OCI-LY1 (cell line): ENCODE results near the gene PHACTR4.

Source experiments
- EZH2 ChIP-seq: fragments of 200-600 bp; sonication (generic), shearing (Covaris generic); IDR thresholded peaks from 2 replicates; pipeline ENCODE4 v1.8.0; 2017; ENCODE audit warnings: borderline replicate concordance, mixed run types, mild to moderate bottlenecking, antibody characterized with exemption, low read length, moderate library complexity, mixed read lengths
- TF ChIP-seq, protein P1 (sequence below): fragments of 200-600 bp; sonication (generic), shearing (Covaris generic); IDR thresholded peaks from 2 replicates; pipeline ENCODE4 v1.5.1; 2017; ENCODE audit warnings: mild to moderate bottlenecking, antibody characterized with exemption, low read length, moderate library complexity, mixed read lengths

DNA sequence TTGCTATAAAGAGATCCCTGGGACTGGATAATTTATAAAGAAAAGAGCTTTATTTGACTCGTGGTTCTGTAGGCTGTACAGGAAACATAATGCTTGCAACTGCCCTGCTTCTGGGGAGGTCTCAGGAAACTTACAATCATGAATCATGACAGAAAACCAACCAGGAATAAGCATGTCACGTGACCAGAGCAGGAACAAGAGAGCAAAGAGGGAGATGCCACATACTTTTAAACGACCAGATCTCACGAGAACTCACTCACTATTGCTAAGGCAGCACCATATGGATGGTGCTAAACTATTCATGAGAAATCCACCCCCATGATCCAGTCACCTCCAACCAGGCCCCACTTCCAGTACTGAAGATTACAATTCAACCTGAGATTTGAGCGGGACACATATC lies 86.5 kb downstream of the PHACTR4 start:
- TF ChIP-seq, protein P1, sequence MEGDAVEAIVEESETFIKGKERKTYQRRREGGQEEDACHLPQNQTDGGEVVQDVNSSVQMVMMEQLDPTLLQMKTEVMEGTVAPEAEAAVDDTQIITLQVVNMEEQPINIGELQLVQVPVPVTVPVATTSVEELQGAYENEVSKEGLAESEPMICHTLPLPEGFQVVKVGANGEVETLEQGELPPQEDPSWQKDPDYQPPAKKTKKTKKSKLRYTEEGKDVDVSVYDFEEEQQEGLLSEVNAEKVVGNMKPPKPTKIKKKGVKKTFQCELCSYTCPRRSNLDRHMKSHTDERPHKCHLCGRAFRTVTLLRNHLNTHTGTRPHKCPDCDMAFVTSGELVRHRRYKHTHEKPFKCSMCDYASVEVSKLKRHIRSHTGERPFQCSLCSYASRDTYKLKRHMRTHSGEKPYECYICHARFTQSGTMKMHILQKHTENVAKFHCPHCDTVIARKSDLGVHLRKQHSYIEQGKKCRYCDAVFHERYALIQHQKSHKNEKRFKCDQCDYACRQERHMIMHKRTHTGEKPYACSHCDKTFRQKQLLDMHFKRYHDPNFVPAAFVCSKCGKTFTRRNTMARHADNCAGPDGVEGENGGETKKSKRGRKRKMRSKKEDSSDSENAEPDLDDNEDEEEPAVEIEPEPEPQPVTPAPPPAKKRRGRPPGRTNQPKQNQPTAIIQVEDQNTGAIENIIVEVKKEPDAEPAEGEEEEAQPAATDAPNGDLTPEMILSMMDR = no peak
- no peak for TF ChIP-seq EZH2
